ENCODE results near the gene BBS9.
"Not testable (repeated sequence)": the region's sequence is repeated elsewhere in the genome, so short reads cannot be mapped to it uniquely, and the experiment has no call there.

BBS9 gene

GRCh38 chr7:33495207-33495606, 365.8 kb downstream of the BBS9 start:
- no peak for DNase-seq (ENCODE audit: low read depth in 2 of 2)

- no peak for DNase-seq (ENCODE audit: low read depth in 2 of 2)
Observed at GRCh38 chr7:33497051-33497450, 367.7 kb downstream of the BBS9 start.

GRCh38 chr7:33500703-33501701, 371.6 kb downstream of the BBS9 start:
- DNase-seq (ENCODE audit: low read depth in 2 of 2), result no peak

- DNase-seq (ENCODE audit: low read depth in 2 of 2), result no peak
Observed at GRCh38 chr7:33503014-33503413, 373.6 kb downstream of the BBS9 start.

- DNase-seq (ENCODE audit: low read depth in 2 of 2), result no peak
Observed at GRCh38 chr7:33503736-33504135, 374.4 kb downstream of the BBS9 start.

GRCh38 chr7:33504266-33504665, 374.9 kb downstream of the BBS9 start:
- no peak for DNase-seq (ENCODE audit: low read depth in 2 of 2)

- DNase-seq (ENCODE audit: low read depth in 2 of 2), result no peak
Observed at GRCh38 chr7:33509206-33509605, 379.8 kb downstream of the BBS9 start.

- no peak for DNase-seq (ENCODE audit: low read depth in 2 of 2)
Observed at GRCh38 chr7:33511778-33512177, 382.4 kb downstream of the BBS9 start.

GRCh38 chr7:33516568-33516967, 387.2 kb downstream of the BBS9 start:
- DNase-seq (ENCODE audit: low read depth in 2 of 2), result no peak

- no peak for DNase-seq (ENCODE audit: low read depth in 2 of 2)
Observed at GRCh38 chr7:33517191-33517590, 387.8 kb downstream of the BBS9 start.

GRCh38 chr7:33527008-33527407, 397.6 kb downstream of the BBS9 start:
- not testable (repeated sequence) for DNase-seq (ENCODE audit: low read depth in 2 of 2)

GRCh38 chr7:33527613-33528012, 398.2 kb downstream of the BBS9 start:
- not testable (repeated sequence) for DNase-seq (ENCODE audit: low read depth in 2 of 2)

GRCh38 chr7:33529070-33529469, 399.7 kb downstream of the BBS9 start:
- DNase-seq (ENCODE audit: low read depth in 2 of 2), result no peak

- no peak for DNase-seq (ENCODE audit: low read depth in 2 of 2)
Observed at GRCh38 chr7:33530664-33531063, 401.3 kb downstream of the BBS9 start.

GRCh38 chr7:33531888-33532287, 402.5 kb downstream of the BBS9 start:
- DNase-seq (ENCODE audit: low read depth in 2 of 2), result no peak

GRCh38 chr7:33534833-33535232, 405.5 kb downstream of the BBS9 start:
- DNase-seq (ENCODE audit: low read depth in 2 of 2), result no peak

- DNase-seq (ENCODE audit: low read depth in 2 of 2), result no peak
Observed at GRCh38 chr7:33535989-33536388, 406.6 kb downstream of the BBS9 start.

GRCh38 chr7:33536398-33537103, 407.2 kb downstream of the BBS9 start:
- no peak for DNase-seq (ENCODE audit: low read depth in 2 of 2)

- DNase-seq (ENCODE audit: low read depth in 2 of 2), result no peak
Observed at GRCh38 chr7:33537104-33537477, 407.7 kb downstream of the BBS9 start.

- no peak for DNase-seq (ENCODE audit: low read depth in 2 of 2)
Observed at GRCh38 chr7:33539198-33539597, 409.8 kb downstream of the BBS9 start.

GRCh38 chr7:33539659-33540400, 410.5 kb downstream of the BBS9 start:
- no peak for DNase-seq (ENCODE audit: low read depth in 2 of 2)

GRCh38 chr7:33547880-33548279, 418.5 kb downstream of the BBS9 start:
- DNase-seq (ENCODE audit: low read depth in 2 of 2), result no peak

Data from stimulated activated CD4-positive, alpha-beta T cell treated with anti-CD3 and anti-CD28 coated beads, Interleukin-1b, Interleukin-23, amount 100 ng/mL, for 1 hour (primary cell).